Gastrocnemius medialis (tissue), 4 donors: ENCODE data around the gene FOXP2. TPM values are rescaled to one million over a fixed set of nuclear protein-coding genes. Genes with fewer than 3 reads are reported as not detected.

Experiments used
- ATAC-seq, 2 donors: fragments of 150-250 bp; one replicate each; pipeline ENCODE4 v1.9.1; 2016
- DNase-seq, 2 donors: peaks; one replicate each; pipeline ENCODE4 v3.0.0-alpha.2; 2019
- H3K27ac ChIP-seq, 4 donors: fragments of 200-600 bp; sonication (generic); 1 replicate in 1 of 4; 2 replicates in 3 of 4; pipeline ENCODE4 v1.5.1; 2016 to 2018; ENCODE audit warnings: mild to moderate bottlenecking in 2 of 4, moderate library complexity in 1 of 4
- H3K27me3 ChIP-seq, 3 donors: fragments of 200-600 bp; sonication (generic) in 2 of 3; 1 replicate in 1 of 3; 2 replicates in 2 of 3; pipeline versions ENCODE4 v1.5.1 to v1.6.0; 2016 to 2019; ENCODE audit warnings: mild to moderate bottlenecking in 1 of 3, moderate library complexity in 1 of 3
- H3K36me3 ChIP-seq, 2 donors: fragments of 200-600 bp; sonication (generic) in 1 of 2; one replicate each; pipeline ENCODE4 v1.5.1; 2017 to 2018
- H3K4me1 ChIP-seq, 2 donors: fragments of 200-600 bp; sonication (generic) in 1 of 2; one replicate each; pipeline ENCODE4 v1.5.1; 2016 to 2017; ENCODE audit warnings: mild to moderate bottlenecking in 2 of 2
- H3K4me3 ChIP-seq, 4 donors: fragments of 200-600 bp; sonication (generic) in 3 of 4; 1 replicate in 1 of 4; 2 replicates in 3 of 4; pipeline ENCODE4 v1.5.1; 2016 to 2019; ENCODE audit warnings: mild to moderate bottlenecking in 2 of 4
- H3K9me3 ChIP-seq, 3 donors: fragments of 200-600 bp; sonication (generic) in 2 of 3; 1 replicate in 1 of 3; 2 replicates in 2 of 3; pipeline ENCODE4 v1.5.1; 2016 to 2019
- POLR2A ChIP-seq, 2 donors: fragments of 450-650 bp; IDR thresholded peaks; one replicate each; pipeline ENCODE4 v1.6.1; 2017; ENCODE audit warnings: antibody characterized with exemption in 2 of 2, mild to moderate bottlenecking in 2 of 2, moderate library complexity in 2 of 2
- in situ Hi-C, 4 donors: fragments of 200-750 bp; cut with MboI; loops; one replicate each; pipeline versions ENCODE4 v1.15.0 to v1.8.0; 2017; ENCODE audit warnings: low sequenced_read_pairs in 4 of 4
- intact Hi-C: fragments of 100-400 bp; cut with DNase I; formaldehyde crosslinking; loops from one replicate; pipeline ENCODE4 v1.15.1; 2023; ENCODE audit warnings: low total_unique reads
- total RNA-seq, 4 donors: library from RNA; depleted of rRNA; stranded (reverse); fragments of >200 nt; gene quantifications; one replicate each; pipeline versions ENCODE4 v1.1.0 to v1.2.3, GENCODE V29; 2016
- TF ChIP-seq, protein P1 (sequence below), 5 experiments: fragments of 450-650 bp in 3 of 5; fragments of 200-600 bp in 2 of 5; sonication (generic) in 2 of 5; IDR thresholded peaks in 4 of 5; conservative IDR thresholded peaks in 1 of 5; 1 replicate in 4 of 5; 2 replicates in 1 of 5; pipeline ENCODE4 v1.5.1; 2016 to 2019; ENCODE audit warnings: antibody characterized with exemption in 5 of 5, mild to moderate bottlenecking in 3 of 5, moderate library complexity in 3 of 5

Gene FOXP2
- total RNA-seq, 4 donors from 2014 or later, result 4.9 to 16.9 (median 7.5) TPM

DNA sequence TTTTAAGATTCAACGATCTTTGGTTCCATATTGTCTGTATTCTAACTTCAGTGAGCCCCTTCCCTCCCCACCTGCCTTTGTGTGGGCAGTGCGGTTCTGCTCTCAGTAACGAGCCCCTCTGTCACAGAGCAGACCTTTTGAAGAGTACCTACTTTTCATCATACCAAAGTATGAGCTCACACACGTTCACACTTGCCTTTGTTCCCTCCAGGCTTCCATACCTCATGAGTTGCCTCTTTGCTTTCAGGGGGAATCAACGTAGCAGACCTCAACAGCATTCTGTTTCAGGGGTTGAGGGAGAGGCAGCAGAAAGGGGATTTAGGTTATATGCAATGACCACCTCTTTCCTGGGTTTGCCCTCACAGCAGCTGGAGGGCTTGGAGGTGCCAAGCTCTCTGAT, 295.9 kb downstream of the FOXP2 start:
- intact Hi-C loops, result no loop called here
- H3K27me3 ChIP-seq, result no peaks in the 10 kb centered on the region
- no peaks in the 10 kb centered on the region for H3K4me1 ChIP-seq
- DNase-seq, result no peak
- TF ChIP-seq POLR2A (IDR thresholded peaks at IDR 0.05), result no peak
- TF ChIP-seq, protein P1, sequence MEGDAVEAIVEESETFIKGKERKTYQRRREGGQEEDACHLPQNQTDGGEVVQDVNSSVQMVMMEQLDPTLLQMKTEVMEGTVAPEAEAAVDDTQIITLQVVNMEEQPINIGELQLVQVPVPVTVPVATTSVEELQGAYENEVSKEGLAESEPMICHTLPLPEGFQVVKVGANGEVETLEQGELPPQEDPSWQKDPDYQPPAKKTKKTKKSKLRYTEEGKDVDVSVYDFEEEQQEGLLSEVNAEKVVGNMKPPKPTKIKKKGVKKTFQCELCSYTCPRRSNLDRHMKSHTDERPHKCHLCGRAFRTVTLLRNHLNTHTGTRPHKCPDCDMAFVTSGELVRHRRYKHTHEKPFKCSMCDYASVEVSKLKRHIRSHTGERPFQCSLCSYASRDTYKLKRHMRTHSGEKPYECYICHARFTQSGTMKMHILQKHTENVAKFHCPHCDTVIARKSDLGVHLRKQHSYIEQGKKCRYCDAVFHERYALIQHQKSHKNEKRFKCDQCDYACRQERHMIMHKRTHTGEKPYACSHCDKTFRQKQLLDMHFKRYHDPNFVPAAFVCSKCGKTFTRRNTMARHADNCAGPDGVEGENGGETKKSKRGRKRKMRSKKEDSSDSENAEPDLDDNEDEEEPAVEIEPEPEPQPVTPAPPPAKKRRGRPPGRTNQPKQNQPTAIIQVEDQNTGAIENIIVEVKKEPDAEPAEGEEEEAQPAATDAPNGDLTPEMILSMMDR (IDR thresholded peaks at IDR 0.05 in 4 of 5, conservative IDR thresholded peaks at IDR 0.05 in 1 of 5), result no peak
- ATAC-seq, result no peak
- in situ Hi-C loops, result no loop called here
- H3K36me3 ChIP-seq, result no peaks in the 10 kb centered on the region
- no peak overlapping the region for H3K27ac ChIP-seq
- H3K4me3 ChIP-seq, result no peak overlapping the region
- H3K9me3 ChIP-seq, result no peaks in the 10 kb centered on the region

DNA sequence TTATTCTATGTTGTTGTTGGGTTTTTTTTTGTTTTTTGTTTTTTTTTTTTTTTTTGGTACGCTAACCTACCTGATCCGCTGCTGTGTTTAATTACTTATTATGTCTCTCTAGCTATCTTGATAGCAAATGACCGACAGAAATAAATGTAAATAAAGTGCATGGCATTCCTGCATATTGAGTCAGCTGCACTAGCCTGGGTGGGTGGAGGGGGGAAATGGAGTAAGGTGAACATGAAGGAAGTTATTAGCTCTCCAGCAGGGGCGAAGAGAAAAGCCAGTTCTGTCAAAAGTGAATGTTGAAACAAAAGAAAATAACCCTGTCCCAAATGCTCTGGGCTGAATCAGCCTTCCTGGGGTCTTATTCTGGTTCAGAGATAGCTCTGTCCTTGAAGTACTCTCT, 296.6 kb downstream of the FOXP2 start:
- DNase-seq (no peak), ATAC-seq (no peak)
- Histone ChIP-seq H3K4me1 (no peaks in the 10 kb centered on the region), H3K27ac (no peak overlapping the region), H3K27me3 (no peaks in the 10 kb centered on the region), H3K9me3 (no peaks in the 10 kb centered on the region), H3K36me3 (no peaks in the 10 kb centered on the region), H3K4me3 (no peak overlapping the region)
- TF ChIP-seq, protein P1 (IDR thresholded peaks at IDR 0.05 in 4 of 5, conservative IDR thresholded peaks at IDR 0.05 in 1 of 5), result no peak
- no peak for TF ChIP-seq POLR2A (IDR thresholded peaks at IDR 0.05)
- in situ Hi-C loops, result no loop called here
- intact Hi-C loops, result no loop called here

DNA sequence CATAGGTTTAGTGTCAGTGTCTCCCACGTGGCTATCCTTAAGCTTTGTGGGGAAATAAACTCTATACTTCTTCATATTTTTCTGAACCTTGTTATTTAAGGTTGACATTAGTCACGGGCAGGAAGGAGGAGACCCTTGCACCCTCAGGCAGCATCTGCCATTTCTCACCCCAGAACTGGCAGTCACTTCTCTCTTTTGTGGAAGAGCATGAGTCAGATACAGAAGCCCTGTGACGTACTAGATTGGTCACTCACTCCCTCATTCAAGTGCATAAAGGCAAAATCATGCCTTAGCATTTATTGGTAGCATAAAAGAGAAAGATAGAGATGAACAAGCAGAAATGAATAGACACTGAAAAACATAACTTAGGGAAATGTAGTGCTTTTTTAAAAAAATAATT, 301.3 kb downstream of the FOXP2 start:
- ATAC-seq, result no peak
- no peak for DNase-seq
- Histone ChIP-seq H3K27ac (no peak overlapping the region), H3K4me1 (no peaks in the 10 kb centered on the region), H3K9me3 (no peaks in the 10 kb centered on the region), H3K36me3 (no peaks in the 10 kb centered on the region), H3K27me3 (no peaks in the 10 kb centered on the region), H3K4me3 (no peak overlapping the region)
- TF ChIP-seq POLR2A (IDR thresholded peaks at IDR 0.05), result no peak
- TF ChIP-seq, protein P1 (IDR thresholded peaks at IDR 0.05 in 4 of 5, conservative IDR thresholded peaks at IDR 0.05 in 1 of 5), result no peak
- in situ Hi-C loops, result no loop called here
- intact Hi-C loops, result no loop called here

DNA sequence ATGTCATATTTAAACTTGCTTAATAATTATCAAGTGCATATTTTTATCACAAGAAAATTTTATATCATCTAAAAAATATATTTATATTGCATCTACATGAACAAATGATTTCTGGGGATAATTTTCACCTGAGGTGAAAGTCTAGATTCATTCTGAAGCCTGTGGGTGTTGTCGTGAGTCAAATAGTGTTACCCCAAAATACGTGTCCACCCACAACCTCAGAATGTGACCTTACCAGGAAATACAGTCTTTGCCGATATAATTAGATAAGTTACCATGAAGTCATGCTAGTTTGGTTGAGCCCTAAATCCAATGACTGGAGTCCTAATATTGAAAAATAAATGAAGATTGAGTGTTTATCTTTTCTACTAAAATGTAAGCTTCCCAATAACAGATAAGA, 304.2 kb downstream of the FOXP2 start:
- H3K36me3 ChIP-seq, result no peaks in the 10 kb centered on the region

DNA sequence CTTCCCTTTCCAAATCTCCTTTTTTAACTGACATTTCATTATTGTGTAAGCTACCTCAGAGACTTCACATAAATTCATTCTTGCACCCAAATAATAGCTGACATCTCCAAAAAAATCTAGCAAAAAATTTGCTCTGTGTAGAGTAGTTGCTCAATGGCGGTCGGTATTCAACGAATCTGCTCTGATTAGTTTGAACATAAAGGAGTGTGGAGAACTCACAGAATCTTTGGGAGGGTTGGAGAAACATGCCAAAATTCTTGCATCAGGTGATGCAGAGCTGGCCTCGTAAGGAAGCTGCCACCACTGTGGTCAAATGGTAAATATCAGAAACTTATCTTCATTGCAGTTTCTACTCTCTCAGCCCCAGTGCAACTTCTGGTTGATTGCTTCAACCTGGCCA, 306.1 kb downstream of the FOXP2 start:
- H3K4me1 ChIP-seq, result no peaks in the 10 kb centered on the region

More for the DNA sequence above, 304.2 kb downstream of the FOXP2 start:
- no peaks in the 10 kb centered on the region for H3K9me3 ChIP-seq
- no peaks in the 10 kb centered on the region for H3K27me3 ChIP-seq
- H3K4me3 ChIP-seq, result no peak overlapping the region
- no peaks in the 10 kb centered on the region for H3K4me1 ChIP-seq
- no peak for ATAC-seq
- in situ Hi-C loops (no loop called here), intact Hi-C loops (no loop called here)
- no peak overlapping the region for H3K27ac ChIP-seq
- DNase-seq, result no peak
- TF ChIP-seq, protein P1 (IDR thresholded peaks at IDR 0.05 in 4 of 5, conservative IDR thresholded peaks at IDR 0.05 in 1 of 5), result no peak
- no peak for TF ChIP-seq POLR2A (IDR thresholded peaks at IDR 0.05)

More for the DNA sequence above, 306.1 kb downstream of the FOXP2 start:
- no peak for DNase-seq
- no peak for ATAC-seq
- H3K4me3 ChIP-seq, result no peak overlapping the region
- TF ChIP-seq POLR2A (IDR thresholded peaks at IDR 0.05), result no peak
- TF ChIP-seq, protein P1 (IDR thresholded peaks at IDR 0.05 in 4 of 5, conservative IDR thresholded peaks at IDR 0.05 in 1 of 5), result no peak
- in situ Hi-C loops (no loop called here), intact Hi-C loops (no loop called here)
- no peaks in the 10 kb centered on the region for H3K36me3 ChIP-seq
- H3K27ac ChIP-seq, result no peak overlapping the region
- H3K27me3 ChIP-seq, result no peaks in the 10 kb centered on the region
- H3K9me3 ChIP-seq, result no peaks in the 10 kb centered on the region
